H9 (cell line): Measurements from ENCODE around the gene BTBD17. TPM values are rescaled to one million over a fixed set of nuclear protein-coding genes. Genes with fewer than 3 reads are reported as not detected.

ENCODE experiments used
- DNase-seq: peaks from one replicate; pipeline ENCODE4 v3.0.0-alpha.2; 2017
- H2AFZ ChIP-seq: one replicate; pipeline ENCODE4 v1.6.1; 2013; ENCODE audit warnings: mild to moderate bottlenecking, low read length, control low read depth, moderate library complexity
- H2AK5ac ChIP-seq: 2 replicates; pipeline ENCODE4 v1.6.1; 2013; ENCODE audit warnings: low read length, control low read depth, mixed read lengths; ENCODE audit not compliant: insufficient read length
- H2BK120ac ChIP-seq: one replicate; pipeline ENCODE4 v1.6.1; 2013; ENCODE audit warnings: low read depth, mild to moderate bottlenecking, low read length, control low read depth, inconsistent platforms; ENCODE audit not compliant: poor library complexity, severe bottlenecking
- H2BK12ac ChIP-seq: 2 replicates; pipeline ENCODE4 v1.6.1; 2013; ENCODE audit warnings: low read length, control low read depth, mixed read lengths, low read depth; ENCODE audit not compliant: insufficient read length
- H2BK15ac ChIP-seq: 2 replicates; pipeline ENCODE4 v1.6.1; 2013; ENCODE audit warnings: low read depth, low read length, control low read depth
- H2BK20ac ChIP-seq: one replicate; pipeline ENCODE4 v1.6.1; 2013; ENCODE audit warnings: low read depth, mild to moderate bottlenecking, low read length, control low read depth, inconsistent platforms; ENCODE audit not compliant: poor library complexity, severe bottlenecking
- H2BK5ac ChIP-seq: 2 replicates; pipeline ENCODE4 v1.6.1; 2013; ENCODE audit warnings: low read length, control low read depth, mixed read lengths; ENCODE audit not compliant: insufficient read length
- H3K14ac ChIP-seq: 2 replicates; pipeline ENCODE4 v1.6.1; 2013; ENCODE audit warnings: low read length, control low read depth; ENCODE audit not compliant: insufficient read depth
- H3K18ac ChIP-seq: 2 replicates; pipeline ENCODE4 v1.6.1; 2013; ENCODE audit warnings: low read depth, mild to moderate bottlenecking, mixed read lengths, low read length, control low read depth; ENCODE audit not compliant: insufficient read length
- H3K23ac ChIP-seq: 2 replicates; pipeline ENCODE4 v1.6.1; 2013; ENCODE audit warnings: low read length, control low read depth, mixed read lengths, low read depth; ENCODE audit not compliant: insufficient read length
- H3K23me2 ChIP-seq: 2 replicates; pipeline ENCODE4 v1.6.1; 2013; ENCODE audit warnings: low read depth, mild to moderate bottlenecking, mixed read lengths, low read length, control low read depth; ENCODE audit not compliant: insufficient read length, poor library complexity, severe bottlenecking
- H3K27ac ChIP-seq: 2 replicates; pipeline ENCODE4 v1.5.1; 2013; ENCODE audit warnings: low read length, control low read depth, mixed read lengths, low read depth; ENCODE audit not compliant: insufficient read length
- H3K27me3 ChIP-seq: 2 replicates; pipeline ENCODE4 v1.6.1; 2013; ENCODE audit warnings: low read length, control low read depth, inconsistent platforms; ENCODE audit not compliant: insufficient read depth
- H3K4ac ChIP-seq: 2 replicates; pipeline ENCODE4 v1.6.1; 2013; ENCODE audit warnings: low read depth, mild to moderate bottlenecking, control low read depth, inconsistent platforms, low read length, moderate library complexity
- H3K4me1 ChIP-seq: 2 replicates; pipeline ENCODE4 v1.6.1; 2013; ENCODE audit warnings: low read length, control low read depth, inconsistent platforms; ENCODE audit not compliant: insufficient read depth
- H3K4me2 ChIP-seq: 2 replicates; pipeline ENCODE4 v1.6.1; 2013; ENCODE audit warnings: low read length, control low read depth, mixed read lengths; ENCODE audit not compliant: insufficient read length, insufficient read depth
- H3K56ac ChIP-seq: 2 replicates; pipeline ENCODE4 v1.6.1; 2013; ENCODE audit warnings: low read depth, mild to moderate bottlenecking, mixed read lengths, low read length, control low read depth; ENCODE audit not compliant: insufficient read length
- H3K79me1 ChIP-seq: 2 replicates; pipeline ENCODE4 v1.6.1; 2013; ENCODE audit warnings: low read depth, mild to moderate bottlenecking, moderate library complexity, low read length, control low read depth, inconsistent platforms; ENCODE audit not compliant: insufficient read depth, poor library complexity, severe bottlenecking
- H3K79me2 ChIP-seq: 2 replicates; pipeline ENCODE4 v1.6.1; 2013; ENCODE audit warnings: low read length, control low read depth, inconsistent platforms; ENCODE audit not compliant: insufficient read depth
- H3K9ac ChIP-seq: 2 replicates; pipeline ENCODE4 v1.6.1; 2013; ENCODE audit warnings: low read length, control low read depth, mixed read lengths; ENCODE audit not compliant: insufficient read length; ENCODE audit errors: extremely low read depth
- H3K9me3 ChIP-seq: one replicate; pipeline ENCODE4 v1.6.1; 2013; ENCODE audit warnings: low read depth, low read length, inconsistent platforms; ENCODE audit not compliant: control insufficient read depth
- H3T11ph ChIP-seq: one replicate; pipeline ENCODE4 v1.6.1; 2013; ENCODE audit warnings: mild to moderate bottlenecking, low read length, control low read depth, inconsistent platforms
- H4K20me1 ChIP-seq: one replicate; pipeline ENCODE4 v1.6.1; 2013; ENCODE audit not compliant: control insufficient read depth, insufficient read length, insufficient read depth
- H4K5ac ChIP-seq: 2 replicates; pipeline ENCODE4 v1.6.1; 2013; ENCODE audit warnings: low read depth, mild to moderate bottlenecking, mixed read lengths, low read length, control low read depth; ENCODE audit not compliant: insufficient read length
- H4K8ac ChIP-seq: replicated peaks from 2 replicates; pipeline ENCODE4 v1.6.1; 2013; ENCODE audit warnings: low read length, control low read depth, mixed read lengths, low read depth; ENCODE audit not compliant: insufficient read length
- H4K91ac ChIP-seq: 2 replicates; pipeline ENCODE4 v1.6.1; 2013; ENCODE audit warnings: low read depth, mild to moderate bottlenecking, moderate library complexity, mixed read lengths, low read length, control low read depth; ENCODE audit not compliant: insufficient read length
- H3K27ac Mint-ChIP-seq, 3 experiments: 2 replicates in 2 of 3; 3 replicates in 1 of 3; pipeline ENCODE4 v1.8.0; 2020 to 2021; ENCODE audit warnings: mixed read lengths in 3 of 3, mild to moderate bottlenecking in 1 of 3, moderate library complexity in 1 of 3
- H3K27me3 Mint-ChIP-seq: 2 replicates; pipeline ENCODE4 v1.8.0; 2021; ENCODE audit warnings: low read depth, mild to moderate bottlenecking, moderate library complexity, mixed read lengths
- H3K36me3 Mint-ChIP-seq, 3 experiments: 2 replicates in 2 of 3; 3 replicates in 1 of 3; pipeline ENCODE4 v1.8.0; 2020 to 2021; ENCODE audit warnings: low read depth in 3 of 3, mixed read lengths in 3 of 3; ENCODE audit not compliant: insufficient read depth in 1 of 3
- H3K4me1 Mint-ChIP-seq, 2 experiments: 2 replicates each; pipeline ENCODE4 v1.8.0; 2020; ENCODE audit warnings: mixed read lengths in 2 of 2
- H3K4me3 Mint-ChIP-seq, 2 experiments: 2 replicates in 1 of 2; 3 replicates in 1 of 2; pipeline ENCODE4 v1.8.0; 2020 to 2021; ENCODE audit warnings: mild to moderate bottlenecking in 2 of 2, mixed read lengths in 2 of 2, moderate library complexity in 1 of 2
- H3K9me3 Mint-ChIP-seq, 2 experiments: 2 replicates in 1 of 2; 3 replicates in 1 of 2; pipeline ENCODE4 v1.8.0; 2020; ENCODE audit warnings: mild to moderate bottlenecking in 2 of 2, mixed read lengths in 2 of 2, moderate library complexity in 1 of 2
- WGBS: extraction: QIAGEN DNeasy Blood & Tissue Kit; methylation state at CpG from one replicate; pipeline ENCODE4 v1.1.7; 2013; ENCODE audit warnings: missing lambda C conversion rate, low lambda C conversion rate, mixed read lengths; ENCODE audit not compliant: insufficient read length; ENCODE audit errors: extremely low coverage; 5-methylcytosine and 5-hydroxymethylcytosine counted together
- total RNA-seq: library from RNA; stranded (reverse); gene quantifications from 2 replicates; pipeline ENCODE4 v1.2.1, GENCODE V29; 2021
- TF ChIP-seq, protein P1 (sequence below): fragments of 200-600 bp; sonication (generic); conservative IDR thresholded peaks from 3 replicates; pipeline ENCODE4 v1.8.0; 2021; ENCODE audit warnings: antibody characterized with exemption, mild to moderate bottlenecking

Gene BTBD17
- total RNA-seq, 1 experiment from 2014 or later = 0.33 TPM

DNA sequence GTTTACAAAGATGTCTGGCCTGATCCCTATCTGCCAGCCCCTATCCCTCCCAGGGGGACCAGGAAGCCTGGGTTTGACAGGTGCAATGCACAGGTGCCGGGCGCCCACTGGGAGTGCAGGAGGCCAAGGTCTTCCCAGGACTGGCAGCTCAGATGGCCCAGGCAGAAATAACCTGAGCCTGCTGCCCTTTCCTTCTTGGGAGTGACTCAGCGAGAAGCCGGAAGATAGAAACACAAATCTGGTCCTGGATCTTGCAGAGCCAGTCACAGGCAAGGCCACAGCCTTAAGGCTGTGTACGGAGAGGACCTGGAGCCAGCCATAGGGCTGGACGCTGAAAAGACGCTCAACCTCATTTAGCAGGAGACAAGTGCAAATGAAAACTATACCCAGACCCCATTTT lies 33.3 kb upstream of the BTBD17 start:
- Histone ChIP-seq H4K8ac (no peak overlapping the region), H2BK5ac (no peak overlapping the region), H3K4me1 (no peaks in the 10 kb centered on the region), H2AFZ (no peak overlapping the region), H3K79me2 (no peaks in the 10 kb centered on the region), H3K79me1 (no peaks in the 10 kb centered on the region), H3K56ac (no peak overlapping the region), H3K4me2 (no peak overlapping the region), H2BK120ac (no peak overlapping the region), H2BK12ac (no peak overlapping the region), H3K27ac (no peak overlapping the region), H3K4ac (no peak overlapping the region), H3K18ac (no peak overlapping the region), H3K9me3 (no peaks in the 10 kb centered on the region), H3K9ac (no peak overlapping the region), H2BK20ac (no peak overlapping the region), H2BK15ac (no peak overlapping the region), H3K14ac (no peak overlapping the region), H3T11ph (no peak overlapping the region), H4K91ac (no peak overlapping the region), H3K23me2 (peaks cover 2% of the 10 kb centered on the region), H4K5ac (no peak overlapping the region), H2AK5ac (no peak overlapping the region), H3K27me3 (no peaks in the 10 kb centered on the region), H4K20me1 (no peaks in the 10 kb centered on the region), H3K23ac (no peak overlapping the region)
- H3K4me1 Mint-ChIP-seq = peaks cover 2 to 13% of the 10 kb centered on the region in 2 experiments; a peak in 3 of 4 replicates
- H3K27ac Mint-ChIP-seq = no peak overlapping the region
- H3K9me3 Mint-ChIP-seq = peaks cover 0 to 4% of the 10 kb centered on the region in 2 experiments; a peak in 1 of 5 replicates
- H3K36me3 Mint-ChIP-seq = no peaks in the 10 kb centered on the region; a peak in 1 of 7 replicates
- H3K27me3 Mint-ChIP-seq = peaks cover 2% of the 10 kb centered on the region
- no CpG with 5 or more reads among the region's 7 CpGs for WGBS
- TF ChIP-seq, protein P1, sequence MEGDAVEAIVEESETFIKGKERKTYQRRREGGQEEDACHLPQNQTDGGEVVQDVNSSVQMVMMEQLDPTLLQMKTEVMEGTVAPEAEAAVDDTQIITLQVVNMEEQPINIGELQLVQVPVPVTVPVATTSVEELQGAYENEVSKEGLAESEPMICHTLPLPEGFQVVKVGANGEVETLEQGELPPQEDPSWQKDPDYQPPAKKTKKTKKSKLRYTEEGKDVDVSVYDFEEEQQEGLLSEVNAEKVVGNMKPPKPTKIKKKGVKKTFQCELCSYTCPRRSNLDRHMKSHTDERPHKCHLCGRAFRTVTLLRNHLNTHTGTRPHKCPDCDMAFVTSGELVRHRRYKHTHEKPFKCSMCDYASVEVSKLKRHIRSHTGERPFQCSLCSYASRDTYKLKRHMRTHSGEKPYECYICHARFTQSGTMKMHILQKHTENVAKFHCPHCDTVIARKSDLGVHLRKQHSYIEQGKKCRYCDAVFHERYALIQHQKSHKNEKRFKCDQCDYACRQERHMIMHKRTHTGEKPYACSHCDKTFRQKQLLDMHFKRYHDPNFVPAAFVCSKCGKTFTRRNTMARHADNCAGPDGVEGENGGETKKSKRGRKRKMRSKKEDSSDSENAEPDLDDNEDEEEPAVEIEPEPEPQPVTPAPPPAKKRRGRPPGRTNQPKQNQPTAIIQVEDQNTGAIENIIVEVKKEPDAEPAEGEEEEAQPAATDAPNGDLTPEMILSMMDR = no peak
- no peak for DNase-seq
- no peak overlapping the region for H3K4me3 Mint-ChIP-seq
